HS-5 (cell line): ENCODE results near the gene BANF2.
"Not testable (repeated sequence)": the region's sequence is repeated elsewhere in the genome, so short reads cannot be mapped to it uniquely, and the experiment has no call there.

Experiments used
- DNase-seq: peaks from one replicate; pipeline ENCODE4 v3.0.0-alpha.2; 2012; ENCODE audit warnings: low read depth

BANF2 gene

DNA sequence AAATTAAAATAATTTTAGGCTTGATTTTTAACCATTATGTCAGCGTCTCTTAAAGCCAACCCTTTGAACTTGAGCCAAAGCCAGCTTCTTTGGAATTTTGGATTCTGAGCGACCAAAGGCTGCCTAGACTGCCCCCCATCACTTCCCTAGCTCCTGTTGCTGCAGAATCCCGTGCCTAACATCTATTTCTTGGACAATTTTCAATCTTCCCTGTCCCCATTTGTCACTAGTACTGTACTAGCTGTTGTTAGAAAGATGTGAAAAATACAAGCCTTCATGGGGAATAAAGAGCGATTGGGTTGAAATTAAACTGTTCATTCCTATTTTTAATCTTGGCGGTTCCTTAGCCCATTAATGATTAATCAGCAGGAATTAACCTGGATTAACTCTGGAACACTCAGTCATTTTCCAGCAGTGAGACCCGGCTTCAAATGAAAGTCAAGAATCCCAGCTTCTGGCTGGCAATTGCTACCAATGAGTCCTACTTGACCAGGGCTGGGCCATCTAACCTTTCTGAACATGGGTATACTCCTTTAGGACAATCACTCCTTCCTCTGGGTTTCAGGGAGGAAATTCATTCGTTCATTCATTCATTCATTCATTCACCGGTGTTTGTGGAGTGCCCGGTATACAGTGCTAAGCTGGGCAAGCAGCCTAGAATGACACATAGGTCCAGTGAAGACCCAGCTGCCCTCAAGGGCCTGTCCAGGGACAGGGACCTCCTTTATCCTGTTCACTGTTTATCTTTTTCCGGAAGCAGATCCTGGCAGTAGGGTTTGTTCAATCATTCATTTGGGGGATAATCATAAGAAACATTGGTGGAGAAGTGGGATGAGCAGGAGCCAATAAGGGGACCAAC lies 16.3 kb upstream of the BANF2 start:
- no peak for DNase-seq

DNA sequence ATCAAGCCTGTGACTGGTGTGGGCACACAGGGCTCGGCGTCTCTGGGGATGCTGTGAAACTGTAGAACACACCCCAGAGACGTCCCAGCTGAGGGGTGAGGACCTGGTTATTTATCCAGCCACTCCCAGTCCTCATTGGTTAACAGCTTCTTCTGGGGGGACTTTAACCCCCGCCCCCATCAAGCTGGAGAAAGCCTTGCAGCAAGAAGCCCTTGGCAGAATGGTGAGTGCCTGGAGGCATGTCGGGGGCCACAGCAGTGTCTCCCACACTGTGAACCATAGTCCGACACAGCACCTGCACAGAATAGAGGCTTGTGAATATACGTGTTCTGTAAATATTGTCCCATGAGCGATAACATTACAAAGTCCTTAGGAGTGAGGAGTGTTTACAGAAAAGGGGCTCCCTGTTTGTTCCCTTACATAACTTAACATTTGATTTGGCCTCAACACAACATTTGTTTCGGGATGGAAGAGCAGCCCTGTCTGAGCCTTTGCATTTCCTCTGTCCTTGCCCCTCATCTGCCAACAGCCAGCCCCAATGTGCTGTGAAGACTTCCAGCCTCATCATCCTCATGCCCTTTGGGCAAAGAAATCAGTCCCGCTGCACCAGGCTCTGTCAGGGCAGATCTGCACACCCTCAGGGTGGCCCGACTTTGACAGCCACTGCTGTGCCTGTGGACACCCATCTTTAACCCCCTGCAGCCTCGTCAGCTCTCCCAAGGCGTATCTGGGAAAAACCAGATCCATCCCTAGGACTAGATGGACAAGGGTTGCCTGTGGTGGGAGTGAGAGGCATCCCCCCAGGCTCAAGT lies 15.5 kb upstream of the BANF2 start:
- DNase-seq: no peak

DNA sequence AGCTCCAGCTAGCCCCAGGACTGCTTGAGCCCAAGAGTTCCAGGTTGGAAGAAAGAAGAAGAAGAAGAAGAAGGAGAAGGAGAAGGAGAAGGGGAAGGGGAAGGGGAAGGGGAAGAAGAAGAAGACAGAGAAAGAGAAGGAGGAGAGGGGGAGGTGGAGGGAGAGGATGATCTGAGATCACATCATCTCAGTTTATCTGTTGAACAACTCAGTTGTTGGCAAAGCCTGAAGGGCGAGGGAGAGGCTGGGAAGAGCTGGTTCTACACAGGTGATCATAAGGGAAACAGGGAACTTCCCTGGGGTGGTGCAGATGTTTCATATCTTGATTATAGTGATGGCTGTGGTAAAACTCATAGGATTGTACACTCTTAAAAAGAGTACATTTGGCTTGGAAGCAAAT lies 14.6 kb upstream of the BANF2 start:
- DNase-seq: no peak

DNA sequence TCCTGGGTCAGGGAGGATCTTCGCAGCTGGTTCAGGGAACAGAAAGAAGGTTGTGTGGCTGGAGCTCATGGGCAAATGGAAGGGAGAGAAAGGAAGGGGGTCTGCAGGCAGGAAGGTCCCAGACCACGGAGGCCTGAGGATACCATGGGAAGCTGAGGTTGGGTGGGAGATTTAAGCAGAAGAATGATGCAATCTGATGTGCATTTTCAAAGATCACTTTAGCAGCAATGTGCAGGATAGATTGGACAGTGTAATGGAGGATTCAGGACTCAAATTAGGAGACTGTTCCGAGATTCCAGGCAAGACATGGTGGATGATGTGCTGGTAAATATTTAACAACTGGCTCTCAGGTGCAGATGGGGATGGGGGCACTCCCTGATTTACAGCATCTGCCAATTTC lies 12.0 kb upstream of the BANF2 start:
- DNase-seq: no peak

DNA sequence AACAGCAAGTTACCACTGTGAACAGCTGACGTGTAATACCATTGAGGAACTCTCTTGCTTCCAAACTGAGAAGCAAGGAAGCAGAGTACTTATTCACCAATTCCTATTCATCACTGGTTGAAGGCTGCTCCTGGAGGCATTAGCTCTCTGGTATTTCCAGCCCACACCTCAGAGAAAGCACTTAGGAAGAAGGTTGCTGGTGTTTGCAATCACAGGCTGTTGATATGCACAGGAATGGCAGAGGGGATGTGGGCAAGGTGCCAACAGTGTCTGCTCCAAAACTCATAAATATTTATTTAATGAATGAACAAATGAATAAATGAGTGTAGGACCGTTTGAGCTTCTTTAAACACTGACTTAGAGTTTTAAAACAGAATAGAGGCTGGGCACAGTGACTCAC lies 10.8 kb upstream of the BANF2 start:
- DNase-seq: no peak

DNA sequence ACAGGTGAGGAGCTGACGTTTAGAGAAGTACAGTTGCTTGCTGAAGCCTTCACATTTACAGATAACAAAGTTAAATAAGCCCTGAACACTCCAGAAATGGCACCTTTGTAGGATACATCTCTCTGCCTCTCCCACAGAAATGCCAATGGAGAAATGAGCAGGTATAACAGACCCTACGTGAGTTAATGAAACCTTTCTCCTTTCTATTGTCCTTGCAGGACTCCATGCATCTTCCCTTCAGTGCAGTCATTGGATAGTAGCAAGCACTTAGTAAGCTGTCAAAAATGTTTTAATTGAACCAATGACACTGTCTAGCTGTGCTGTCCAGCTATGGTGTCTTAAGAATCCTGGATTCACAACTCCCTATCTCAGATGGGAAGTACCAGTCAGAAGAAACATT lies 9.6 kb upstream of the BANF2 start:
- no peak for DNase-seq

DNA sequence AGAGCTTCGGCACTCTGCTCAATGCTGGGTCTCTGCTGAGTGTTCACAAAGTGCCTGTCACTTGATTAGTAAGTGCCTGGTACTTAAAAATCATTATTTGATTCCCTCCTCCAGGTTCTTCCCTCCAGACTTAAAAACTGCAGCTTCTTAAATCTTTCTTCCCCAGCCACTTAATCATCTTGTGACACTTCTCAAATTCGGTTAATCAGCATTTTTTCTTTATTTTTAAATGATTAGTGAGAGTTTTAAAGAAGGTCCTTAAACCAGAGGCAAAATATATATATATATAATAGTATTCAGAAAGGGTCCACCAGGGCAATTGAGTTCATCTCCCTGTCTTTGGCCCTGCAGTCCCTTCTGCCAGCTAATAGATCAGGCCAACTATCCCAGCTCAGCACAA lies 8.0 kb upstream of the BANF2 start:
- no peak for DNase-seq

DNA sequence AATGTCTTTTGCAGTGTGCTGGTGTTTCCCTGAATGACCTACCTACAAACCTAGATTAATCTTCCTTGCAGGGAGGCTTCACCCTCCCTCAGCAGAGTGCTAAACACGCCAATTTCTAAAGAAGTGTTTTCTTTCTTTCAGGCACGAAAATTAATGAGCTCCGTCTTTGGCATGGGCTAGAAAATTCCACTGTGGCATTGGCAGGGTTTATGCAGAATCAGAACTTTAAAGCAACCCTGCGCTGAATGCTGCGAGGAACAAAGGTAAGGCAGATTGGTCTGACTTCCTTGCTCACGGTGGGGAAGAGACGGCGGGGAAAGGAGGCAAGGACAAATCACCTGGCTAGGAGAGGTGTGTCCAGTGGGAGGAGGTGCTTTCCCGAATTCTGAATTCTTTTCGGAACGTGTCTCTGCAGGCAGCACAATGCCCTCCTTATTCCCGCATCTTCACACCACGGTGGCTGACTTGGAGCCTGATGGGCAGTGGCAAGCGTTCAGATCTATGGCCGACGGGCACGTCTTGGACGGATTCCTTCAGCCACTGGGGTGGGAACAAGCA lies 6.2 kb upstream of the BANF2 start:
- DNase-seq: no peak

DNA sequence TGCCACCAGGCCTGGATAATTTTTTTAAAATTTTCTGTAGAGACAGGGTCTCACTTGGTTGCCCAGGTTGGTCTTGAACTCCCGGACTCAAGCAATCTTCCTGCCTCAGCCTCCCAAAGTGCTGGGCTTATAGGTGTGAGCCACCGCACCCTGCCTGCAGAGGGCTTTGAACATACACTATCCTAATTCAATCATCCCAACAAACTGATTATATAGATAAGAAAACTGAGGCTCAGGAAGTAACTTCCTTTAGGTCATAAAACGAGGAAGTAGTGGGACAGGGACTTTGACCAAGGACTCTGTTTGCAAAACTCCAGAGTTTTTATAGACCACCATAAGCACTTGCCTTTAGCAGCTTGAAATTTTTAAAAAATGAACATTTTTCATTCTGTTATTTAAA lies 5.0 kb upstream of the BANF2 start:
- DNase-seq: no peak

DNA sequence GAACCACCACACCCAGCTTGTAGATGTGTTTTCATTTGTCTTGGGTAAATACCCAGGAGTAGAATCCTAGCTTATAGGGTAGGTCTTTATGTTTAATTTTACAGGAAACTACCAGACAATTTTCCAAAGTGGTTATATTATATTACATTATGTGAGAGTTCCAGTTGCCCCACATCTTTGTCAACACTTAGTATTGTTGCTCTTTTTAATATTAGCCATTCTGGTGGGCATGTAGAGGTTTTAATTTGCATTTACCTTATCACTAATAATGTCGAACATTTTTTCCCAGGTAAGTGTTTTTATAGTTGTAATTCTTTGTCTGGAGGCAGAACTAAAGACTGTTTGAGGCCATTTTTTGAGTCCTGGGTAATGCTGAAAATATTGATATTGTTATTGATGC lies 3.5 kb upstream of the BANF2 start:
- DNase-seq: no peak

DNA sequence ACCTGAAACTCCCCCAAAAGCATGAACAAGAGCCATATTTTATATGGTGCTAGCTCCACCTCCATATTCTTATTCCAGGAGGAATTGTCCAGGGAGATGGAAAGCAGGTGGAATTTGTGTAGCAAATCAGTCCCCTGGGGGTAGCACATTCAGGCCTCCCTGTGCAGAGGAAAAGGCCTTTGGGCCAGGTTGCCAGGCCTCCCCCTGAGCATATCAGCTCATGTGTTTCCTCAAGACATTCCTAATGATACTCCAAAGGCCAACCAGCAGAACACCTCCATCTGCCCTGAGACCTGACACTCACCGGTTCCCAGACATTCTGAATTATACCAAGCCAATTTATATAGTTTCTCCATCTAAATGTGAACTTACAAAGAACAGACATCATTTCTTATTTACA lies 2.6 kb upstream of the BANF2 start:
- DNase-seq: no peak

DNA sequence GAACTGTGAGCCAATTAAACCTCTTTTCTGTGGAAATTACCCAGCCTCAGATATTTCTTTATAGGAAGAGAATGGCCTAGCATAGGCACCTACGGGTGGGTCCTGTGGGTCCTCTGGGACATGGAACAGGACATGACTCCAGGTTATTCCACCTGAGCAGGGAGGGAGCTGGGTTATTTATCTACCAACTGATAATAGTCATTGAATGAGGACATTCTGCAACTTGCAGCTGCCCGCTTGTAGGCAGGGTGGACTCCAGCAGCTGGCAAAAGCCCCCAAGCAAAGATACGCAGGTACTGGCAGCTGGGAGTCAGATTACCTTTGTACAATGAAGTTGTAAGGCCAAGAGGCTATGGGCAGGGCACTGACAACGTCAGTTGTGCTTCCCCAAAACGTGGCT lies 1.4 kb upstream of the BANF2 start:
- DNase-seq: no peak

DNA sequence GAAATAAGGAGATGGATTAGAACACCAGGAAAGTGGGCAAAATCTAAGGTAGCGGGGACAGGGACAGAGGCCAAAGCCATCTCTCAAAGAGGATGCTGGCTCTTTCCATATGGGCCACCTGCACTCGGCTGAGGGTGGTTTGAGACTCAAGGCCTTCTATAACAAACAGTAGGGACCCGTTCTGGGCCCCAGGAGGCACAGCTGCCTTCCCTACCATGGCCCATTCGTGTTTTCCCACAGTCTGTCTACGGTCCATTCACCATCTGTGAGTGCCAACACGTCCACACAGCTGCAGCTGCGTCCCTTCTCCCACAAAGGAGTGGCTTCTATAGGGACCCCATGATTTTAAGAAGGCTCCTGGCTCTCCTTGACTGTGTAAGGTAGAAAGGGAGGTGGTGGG lies 871 bp downstream of the BANF2 start:
- DNase-seq: no peak

DNA sequence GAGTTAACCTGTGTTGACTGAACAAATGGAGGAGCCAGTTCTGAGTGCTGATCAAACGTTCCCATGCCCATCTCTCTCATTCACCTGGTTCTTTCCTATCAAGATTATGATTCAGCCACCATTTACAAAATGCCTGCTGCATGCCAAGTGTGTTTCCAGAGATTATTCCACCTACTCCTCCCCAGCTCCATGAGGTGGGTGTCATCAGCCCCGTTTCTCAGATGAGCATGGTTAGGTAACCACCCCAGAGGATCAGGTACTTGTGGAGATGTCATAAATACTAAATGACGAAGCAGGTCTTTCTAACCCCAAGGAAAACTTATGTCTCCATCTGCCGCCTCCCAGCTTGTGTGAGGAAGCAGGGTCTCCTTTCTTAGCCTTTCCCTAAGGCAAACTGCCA lies 2.1 kb downstream of the BANF2 start:
- DNase-seq: no peak

DNA sequence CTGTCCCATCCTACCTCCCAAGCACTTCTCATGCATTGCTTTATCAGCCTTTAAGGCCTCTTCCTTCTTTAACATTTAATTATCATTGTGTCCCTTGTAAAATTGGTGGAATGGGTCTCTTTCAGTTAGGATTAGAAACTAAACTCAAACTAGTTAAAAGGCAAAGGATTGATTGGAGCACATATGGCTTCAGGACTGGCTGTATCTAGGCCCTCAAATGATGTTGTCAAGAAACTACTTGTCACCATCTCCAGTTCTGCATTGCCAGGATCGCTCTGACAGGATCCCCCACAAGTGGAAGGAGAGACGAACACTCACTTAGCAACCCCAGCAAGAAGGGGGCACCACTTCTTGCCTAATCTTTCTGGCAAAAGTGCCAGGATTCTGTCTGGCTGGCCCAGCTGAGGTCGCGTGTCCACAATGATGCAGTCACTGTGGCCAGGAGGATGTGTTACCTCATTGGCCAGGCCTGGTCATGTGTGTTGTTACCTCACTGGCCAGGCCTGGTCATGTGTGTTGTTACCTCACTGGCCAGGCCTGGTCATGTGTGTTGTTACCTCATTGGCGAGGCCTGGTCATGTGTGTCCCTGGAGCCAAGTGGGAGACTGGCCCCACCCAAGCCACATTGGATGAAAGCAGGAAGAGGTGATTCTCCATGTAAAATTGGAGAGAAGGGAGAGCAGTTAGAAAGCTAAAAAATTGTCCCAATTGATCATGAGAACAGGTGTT lies 5.0 kb downstream of the BANF2 start:
- no peak for DNase-seq

DNA sequence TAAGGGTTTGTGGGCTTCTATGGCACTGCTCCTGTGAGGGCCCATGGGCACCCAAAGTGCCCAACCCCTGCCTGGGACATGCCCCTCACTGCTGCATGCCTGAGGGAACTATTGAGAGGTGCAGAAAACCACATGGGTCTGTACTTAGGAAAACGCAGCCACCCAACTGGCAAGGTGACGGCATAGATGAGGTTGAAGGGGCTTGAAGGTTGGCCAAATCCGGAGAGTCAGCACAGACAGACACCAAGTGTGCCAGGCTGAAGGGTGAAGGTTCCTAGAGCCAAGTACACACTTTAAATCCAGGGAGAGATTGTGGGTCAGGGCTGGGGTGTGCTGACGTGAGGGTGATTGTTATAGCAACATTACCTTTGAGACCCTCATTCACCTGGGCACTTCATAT lies 6.2 kb downstream of the BANF2 start:
- DNase-seq: no peak

DNA sequence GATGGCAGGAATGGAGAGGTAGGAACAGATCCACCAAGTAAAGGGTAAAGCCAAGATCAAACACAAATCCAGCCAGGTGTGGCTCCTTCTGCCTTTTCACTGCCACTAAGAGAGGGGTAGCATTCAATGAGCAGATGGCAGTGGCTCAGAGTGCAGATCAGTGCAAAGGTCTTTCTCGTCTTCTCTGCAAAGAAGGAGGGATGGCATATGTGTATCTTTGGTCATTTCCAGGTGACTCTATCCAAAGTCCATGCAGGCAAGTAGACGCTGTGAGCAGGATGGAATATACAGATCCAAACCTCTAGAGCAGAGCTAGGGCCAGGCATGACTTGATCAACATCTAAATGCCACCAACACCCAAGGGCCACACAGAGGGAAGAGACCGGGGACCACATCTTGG lies 6.9 kb downstream of the BANF2 start:
- DNase-seq: no peak

DNA sequence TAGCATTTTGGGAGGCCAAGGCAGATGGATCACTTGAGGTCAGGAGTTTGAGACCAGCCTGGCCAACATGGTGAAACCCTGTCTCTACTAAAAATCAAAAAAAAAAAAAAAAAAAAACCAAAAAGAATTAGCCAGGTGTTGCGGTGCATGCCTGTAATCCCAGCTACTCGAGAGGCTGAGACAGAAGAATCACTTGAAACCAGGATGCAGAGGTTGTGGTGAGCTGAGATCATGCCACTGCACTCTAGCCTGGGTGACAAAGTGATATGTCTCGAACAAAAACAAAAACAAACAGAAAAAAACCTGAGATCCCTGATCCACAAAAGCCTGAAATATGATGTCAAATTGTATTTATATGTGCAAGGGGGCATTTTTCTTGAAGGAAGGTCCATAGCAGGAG lies 8.2 kb downstream of the BANF2 start:
- DNase-seq: not testable (repeated sequence)

DNA sequence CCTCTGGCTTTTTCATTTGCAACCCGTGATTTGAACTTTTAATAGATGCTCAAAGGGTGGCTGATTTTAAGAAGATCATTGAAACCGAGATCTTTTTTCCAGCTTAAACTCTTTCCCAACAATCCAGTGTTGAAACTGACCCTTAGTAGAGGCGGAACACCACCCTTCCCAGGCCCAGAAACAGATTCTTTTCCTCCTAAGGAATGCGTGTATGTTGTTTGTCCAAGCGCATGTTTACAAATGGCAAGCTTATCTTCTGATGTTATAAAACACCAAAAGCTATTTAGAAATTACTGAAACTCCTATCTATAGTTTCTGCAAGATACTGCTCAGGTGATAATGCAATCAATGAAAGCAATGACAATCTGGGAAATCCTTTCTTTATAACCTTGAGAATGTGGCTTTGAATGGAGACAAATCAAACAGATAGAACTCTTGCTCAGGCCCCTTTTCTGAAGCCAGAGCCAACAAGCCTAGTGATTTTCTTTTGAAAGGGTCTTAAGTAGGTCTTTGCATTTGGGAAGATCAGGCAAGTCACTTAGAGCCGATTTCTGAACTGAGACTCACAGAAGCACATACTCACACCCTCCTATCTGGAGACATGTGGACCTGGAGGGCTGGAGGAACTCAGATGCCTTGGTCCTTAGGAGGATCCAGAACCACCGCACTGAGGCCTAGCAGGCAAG lies 9.1 kb downstream of the BANF2 start:
- DNase-seq: no peak

DNA sequence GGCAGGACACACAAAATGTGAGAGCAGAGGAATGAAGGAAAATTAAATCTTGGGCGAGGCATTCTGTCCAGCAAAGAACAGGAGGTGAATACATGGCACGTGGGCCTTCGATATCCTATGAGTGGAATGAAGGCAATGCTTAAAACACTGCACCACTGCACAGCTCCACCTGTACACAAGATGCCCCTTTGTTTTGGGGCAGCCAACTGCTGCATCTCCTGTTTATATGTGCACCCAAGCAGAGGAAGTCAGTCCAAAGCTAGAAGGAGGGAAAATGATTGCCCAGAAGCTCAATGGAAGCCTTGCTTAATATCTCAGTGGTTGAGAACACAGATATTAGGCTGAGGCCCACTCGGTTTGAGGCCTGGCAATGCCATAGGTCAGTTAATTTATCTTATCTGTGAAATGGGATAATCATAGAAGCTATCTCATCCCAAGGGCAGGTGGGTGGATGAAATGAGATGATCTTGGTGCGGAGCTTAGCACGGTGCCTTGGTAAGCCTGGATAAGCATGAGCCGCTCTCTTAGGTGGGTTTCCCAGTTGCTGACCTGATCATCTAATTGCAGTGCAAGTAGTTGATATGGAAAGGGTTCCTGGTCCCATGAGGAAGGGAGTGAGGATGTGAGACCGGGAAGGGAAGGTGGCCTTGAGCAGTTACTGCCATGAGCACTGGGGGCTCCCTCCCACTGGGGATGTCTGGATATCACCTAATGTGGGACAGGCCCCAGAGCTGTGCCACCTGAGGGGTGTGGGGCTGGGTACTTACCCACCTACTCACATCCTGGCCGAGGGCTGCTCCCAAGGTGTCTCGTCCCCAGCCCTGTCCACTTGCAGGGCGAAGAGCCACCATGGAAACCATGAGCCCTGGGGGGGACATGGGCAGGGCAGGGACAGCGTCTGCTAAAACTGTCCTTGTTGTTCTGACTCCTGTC lies 9.9 kb downstream of the BANF2 start:
- DNase-seq: no peak
